Aorta (tissue), 5 donors: ENCODE results near the gene DUSP12. TPM values are rescaled to one million over a fixed set of nuclear protein-coding genes. Genes with fewer than 3 reads are reported as not detected.

Experiments used
- ATAC-seq: fragments of 200-7000 bp; cut with Tn5 transposase; one replicate; pipeline ENCODE4 v1.9.1; 2022; ENCODE audit warnings: moderate library complexity; ENCODE audit not compliant: low FRiP score
- DNase-seq, 2 donors: peaks; one replicate each; pipeline ENCODE4 v3.0.0-alpha.2; 2020
- H3K27ac ChIP-seq, 2 donors: one replicate each; pipeline ENCODE4 v1.5.1; 2013; ENCODE audit warnings: low read length in 2 of 2, mild to moderate bottlenecking in 2 of 2, moderate library complexity in 2 of 2, control low read depth in 1 of 2, inconsistent platforms in 1 of 2, low read depth in 1 of 2
- H3K27me3 ChIP-seq, 2 donors: one replicate each; pipeline ENCODE4 v1.6.1; 2013; ENCODE audit warnings: control low read depth in 1 of 2, low read length in 1 of 2, mild to moderate bottlenecking in 1 of 2, moderate library complexity in 1 of 2; ENCODE audit not compliant: insufficient read depth in 2 of 2, control insufficient read depth in 1 of 2
- H3K36me3 ChIP-seq, 2 donors: one replicate each; pipeline ENCODE4 v1.6.1; 2013; ENCODE audit warnings: control low read depth in 1 of 2, low read length in 1 of 2, mild to moderate bottlenecking in 1 of 2; ENCODE audit not compliant: insufficient read depth in 2 of 2, control insufficient read depth in 1 of 2
- H3K4me1 ChIP-seq, 2 donors: one replicate each; pipeline ENCODE4 v1.6.1; 2013; ENCODE audit warnings: low read length in 2 of 2, control low read depth in 1 of 2, mild to moderate bottlenecking in 1 of 2, moderate library complexity in 1 of 2; ENCODE audit not compliant: insufficient read depth in 2 of 2, control insufficient read depth in 1 of 2
- H3K4me3 ChIP-seq, 2 donors: one replicate each; pipeline ENCODE4 v1.5.1; 2013; ENCODE audit warnings: low read length in 2 of 2, control low read depth in 1 of 2, mild to moderate bottlenecking in 1 of 2
- H3K9me3 ChIP-seq: one replicate; pipeline ENCODE4 v1.6.1; 2013; ENCODE audit warnings: mild to moderate bottlenecking, low read length; ENCODE audit not compliant: control insufficient read depth
- WGBS, 2 donors: extraction: QIAGEN DNeasy Blood & Tissue Kit; methylation state at CpG; one replicate each; pipeline ENCODE4 v1.1.7; 2013; 5-methylcytosine and 5-hydroxymethylcytosine counted together
- intact Hi-C, 2 donors: fragments of 100-400 bp; cut with DNase I; formaldehyde crosslinking; loops; one replicate each; pipeline versions ENCODE4 v1.14.2 to v1.15.0; 2022
- long read RNA-seq, 2 donors: library from polyadenylated mRNA; unstranded; transcript quantifications; one replicate each; pipeline ENCODE4 v2.0.0, GENCODE V29; 2020 to 2021
- polyA plus RNA-seq, 2 donors: library from polyadenylated mRNA; stranded (reverse); fragments of 200-250 nt; gene quantifications; one replicate each; pipeline ENCODE4 v1.2.3, GENCODE V29; 2013
- total RNA-seq, 2 donors: library from RNA; stranded (reverse); fragmentation: NEBNext Ultra II Directional; extraction: Animal tissue kit (Norgen Biotek cat#: 25700); gene quantifications; one replicate each; pipeline ENCODE4 v1.2.1, GENCODE V29; 2021
- donor health status: healthy with polysubstance abuse.
- donor health status: Bipolar disorder and iron deficiency.
- donor health status: DM: no; HTN: no; CAD: no.
- donor health status: DM: no; HTN: no; CAD: no.
- donor health status: DM: yes; HTN: yes; CAD: no.

DUSP12 gene
- 10 to 100 TPM; 19.3 to 22.1 TPM for total RNA-seq
- polyA plus RNA-seq, result 10 to 100 TPM; 25.7 to 30.1 TPM
- long read RNA-seq, donor 1, transcript DUSP12-201 (6 exons, 1,270 nt), result major isoform, 16 of 31 reads
- long read RNA-seq, donor 1, partial matches to known transcripts, result 0 of 31 reads
- long read RNA-seq, donor 1, other reads (novel, unspliced or antisense), result 14 of 31 reads
- long read RNA-seq, donor 2, partial matches to known transcripts, result 0 of 13 reads
- long read RNA-seq, donor 2, other reads (novel, unspliced or antisense), result 9 of 13 reads

GRCh38 chr1:161749509-161750407 lies at the start of gene DUSP12:
TSS of gene DUSP12 (plus strand) at chr1:161749786. CDS start at chr1:161749802, 16 bp downstream.
- ATAC-seq (peak; percentile 100), DNase-seq (peak; percentile 97 to 98)
- peak within 1 kb of the TSS in 1 of 2 donors; percentile 53 for H3K27ac ChIP-seq
- no peaks in the 10 kb centered on the region for H3K9me3 ChIP-seq
- peaks cover 0 to 6% of the 10 kb centered on the region in 2 donors for H3K4me1 ChIP-seq
- H3K4me3 ChIP-seq, result peak within 1 kb of the TSS; percentile 24 to 59
- intact Hi-C loops, result loop anchor here (10.0 kb wide), 2 partner anchors 265 to 355 kb away; no protein-coding TSS in a partner anchor
- no peaks in the 10 kb centered on the region for H3K27me3 ChIP-seq
- no peaks in the 10 kb centered on the region for H3K36me3 ChIP-seq
- WGBS, 2 donors, result 0% methylated on average over 65 of the region's 65 CpGs

GRCh38 chr1:161702250-161702649 lies 47.3 kb upstream of the DUSP12 start:
- no peak for ATAC-seq
- no peaks in the 10 kb centered on the region for H3K27me3 ChIP-seq
- 57 to 67% methylated on average over 8 of the region's 8 CpGs for WGBS, 2 donors

GRCh38 chr1:161705537-161705936 lies 44.0 kb upstream of the DUSP12 start:
- Histone ChIP-seq H3K27me3 (no peaks in the 10 kb centered on the region), H3K36me3 (no peaks in the 10 kb centered on the region), H3K4me1 (peaks cover 0 to 4% of the 10 kb centered on the region in 2 donors), H3K4me3 (no peak overlapping the region), H3K27ac (no peak overlapping the region), H3K9me3 (no peaks in the 10 kb centered on the region)
- WGBS, 2 donors, result 72 to 96% methylated on average over 4 of the region's 4 CpGs
- intact Hi-C loops, result no loop called here
- ATAC-seq (no peak), DNase-seq (no peak)

More at GRCh38 chr1:161702250-161702649, 47.3 kb upstream of the DUSP12 start:
- intact Hi-C loops, result no loop called here
- Histone ChIP-seq H3K4me3 (no peak overlapping the region), H3K9me3 (no peaks in the 10 kb centered on the region), H3K36me3 (no peaks in the 10 kb centered on the region), H3K27ac (no peak overlapping the region), H3K4me1 (peaks cover 0 to 4% of the 10 kb centered on the region in 2 donors)
- no peak for DNase-seq

- Histone ChIP-seq H3K27ac (peak overlapping the region; percentile 53 to 98), H3K4me3 (no peak overlapping the region), H3K36me3 (no peaks in the 10 kb centered on the region), H3K4me1 (peaks cover 0 to 4% of the 10 kb centered on the region in 2 donors), H3K9me3 (no peaks in the 10 kb centered on the region), H3K27me3 (no peaks in the 10 kb centered on the region)
- DNase-seq, result no peak
- 47 to 51% methylated on average over 3 of the region's 3 CpGs for WGBS, 2 donors
- no peak for ATAC-seq
- intact Hi-C loops, result no loop called here
These were observed 43.5 kb upstream of the DUSP12 start for GRCh38 chr1:161706113-161706481.

- WGBS, 2 donors, result 23 to 27% methylated on average over 4 of the region's 4 CpGs
- ATAC-seq (peak; percentile 85), DNase-seq (no peak)
- Histone ChIP-seq H3K27me3 (no peaks in the 10 kb centered on the region), H3K36me3 (no peaks in the 10 kb centered on the region), H3K4me3 (no peak within 1 kb of the TSS), H3K4me1 (peaks cover 0 to 4% of the 10 kb centered on the region in 2 donors), H3K9me3 (no peaks in the 10 kb centered on the region), H3K27ac (peak within 1 kb of the TSS; percentile 68 to 98)
- intact Hi-C loops, result no loop called here
These were observed 42.9 kb upstream of the DUSP12 start, which contains the start of gene FCRLA for GRCh38 chr1:161706482-161707347. TSS of gene FCRLA (plus strand) at chr1:161707229. CDS start at chr1:161707265, 36 bp downstream.

- Histone ChIP-seq H3K9me3 (no peaks in the 10 kb centered on the region), H3K4me3 (no peak overlapping the region), H3K27ac (no peak overlapping the region), H3K27me3 (no peaks in the 10 kb centered on the region), H3K36me3 (no peaks in the 10 kb centered on the region), H3K4me1 (peaks cover 0 to 4% of the 10 kb centered on the region in 2 donors)
- DNase-seq, result no peak
- WGBS, 2 donors, result 94 to 95% methylated on average over 2 of the region's 2 CpGs
- intact Hi-C loops, result no loop called here
- no peak for ATAC-seq
These were observed 42.1 kb upstream of the DUSP12 start for GRCh38 chr1:161707503-161707902.

GRCh38 chr1:161709373-161709772 lies 40.2 kb upstream of the DUSP12 start:
- 76 to 82% methylated on average over 4 of the region's 4 CpGs for WGBS, 2 donors
- H3K36me3 ChIP-seq, result no peaks in the 10 kb centered on the region
- DNase-seq (no peak), ATAC-seq (no peak)
- H3K27ac ChIP-seq, result no peak overlapping the region
- no peaks in the 10 kb centered on the region for H3K9me3 ChIP-seq
- no peaks in the 10 kb centered on the region for H3K27me3 ChIP-seq
- peaks cover 0 to 4% of the 10 kb centered on the region in 2 donors for H3K4me1 ChIP-seq
- no peak overlapping the region for H3K4me3 ChIP-seq
- intact Hi-C loops, result no loop called here

- WGBS, 2 donors, result 83 to 89% methylated on average over 4 of the region's 4 CpGs
- Histone ChIP-seq H3K4me1 (peaks cover 0 to 4% of the 10 kb centered on the region in 2 donors), H3K27ac (no peak overlapping the region), H3K27me3 (no peaks in the 10 kb centered on the region), H3K9me3 (no peaks in the 10 kb centered on the region), H3K4me3 (no peak overlapping the region), H3K36me3 (no peaks in the 10 kb centered on the region)
- intact Hi-C loops, result no loop called here
- no peak for DNase-seq
- no peak for ATAC-seq
These were observed 39.0 kb upstream of the DUSP12 start for GRCh38 chr1:161710560-161710959.
